Keratinocyte (primary cell): ENCODE data around the gene MYB. TPM values are rescaled to one million over a fixed set of nuclear protein-coding genes. Genes with fewer than 3 reads are reported as not detected.
A peak's percentile ranks its signal among the peaks of the same experiment; 100 is the strongest.

Experiments
- DNase-seq: peaks from one replicate; pipeline ENCODE4 v3.0.0-alpha.2; 2011; ENCODE audit warnings: low read depth, missing footprints, low spot score
- FAIRE-seq: peaks from 2 replicates; lab custom pipeline; 2011; peaks lifted over from hg19 to GRCh38; lab: Jason Lieb, UNC
- H2AFZ ChIP-seq: 2 replicates; pipeline ENCODE4 v1.6.0; 2012; ENCODE audit warnings: low read length, control low read depth, inconsistent platforms; ENCODE audit not compliant: control insufficient read depth
- H3K27ac ChIP-seq: 2 replicates; pipeline ENCODE4 v1.5.1; 2011; ENCODE audit warnings: low read length; ENCODE audit not compliant: control insufficient read depth, insufficient read depth
- H3K27me3 ChIP-seq: 3 replicates; pipeline ENCODE4 v1.6.0; 2011; ENCODE audit warnings: low read length; ENCODE audit not compliant: control insufficient read depth, insufficient read depth; ENCODE audit errors: extremely low read depth
- H3K36me3 ChIP-seq, 2 experiments: 2 replicates in 1 of 2; 3 replicates in 1 of 2; pipeline ENCODE4 v1.5.1; 2011; ENCODE audit warnings: low read length in 2 of 2, mild to moderate bottlenecking in 1 of 2; ENCODE audit not compliant: control insufficient read depth in 2 of 2, insufficient read depth in 2 of 2; ENCODE audit errors: extremely low read depth in 1 of 2
- H3K4me1 ChIP-seq: 3 replicates; pipeline ENCODE4 v1.5.1; 2011; ENCODE audit warnings: low read length; ENCODE audit not compliant: control insufficient read depth, insufficient read depth; ENCODE audit errors: extremely low read depth
- H3K4me2 ChIP-seq: 3 replicates; pipeline ENCODE4 v1.6.0; 2011; ENCODE audit warnings: low read depth, low read length; ENCODE audit not compliant: control insufficient read depth, insufficient read depth; ENCODE audit errors: extremely low read depth
- H3K4me3 ChIP-seq, 3 experiments: fragments of 200-600 bp in 1 of 3; sonication (generic) in 1 of 3; 2 replicates in 2 of 3; 3 replicates in 1 of 3; pipeline ENCODE4 v1.5.1; 2011 to 2016; ENCODE audit warnings: low read length in 3 of 3, mild to moderate bottlenecking in 3 of 3, control low read depth in 2 of 3, inconsistent platforms in 1 of 3, low read depth in 1 of 3, mixed read lengths in 1 of 3, mixed run types in 1 of 3, moderate library complexity in 1 of 3; ENCODE audit not compliant: control insufficient read depth in 2 of 3, insufficient read depth in 2 of 3; ENCODE audit errors: extremely low read depth in 1 of 3
- H3K79me2 ChIP-seq: 2 replicates; pipeline ENCODE4 v1.6.0; 2012; ENCODE audit warnings: low read length; ENCODE audit not compliant: control insufficient read depth, insufficient read depth
- H3K9ac ChIP-seq: 3 replicates; pipeline ENCODE4 v1.6.0; 2011; ENCODE audit warnings: low read length; ENCODE audit not compliant: control insufficient read depth, insufficient read depth; ENCODE audit errors: extremely low read depth
- H3K9me1 ChIP-seq: 3 replicates; pipeline ENCODE4 v1.6.0; 2011; ENCODE audit warnings: low read length; ENCODE audit not compliant: control insufficient read depth, insufficient read depth; ENCODE audit errors: extremely low read depth
- H3K9me3 ChIP-seq: 2 replicates; pipeline ENCODE4 v1.5.1; 2012; ENCODE audit warnings: low read depth, low read length; ENCODE audit not compliant: control insufficient read depth
- H4K20me1 ChIP-seq: 3 replicates; pipeline ENCODE4 v1.6.0; 2011; ENCODE audit warnings: low read length; ENCODE audit not compliant: control insufficient read depth, insufficient read depth; ENCODE audit errors: extremely low read depth
- EZH2 ChIP-seq: IDR thresholded peaks from one replicate; pipeline ENCODE4 v1.6.1; 2012; ENCODE audit warnings: inconsistent platforms, mild to moderate bottlenecking, low read length, moderate library complexity
- dilution Hi-C: fragments of 300-500 bp; cut with MboI; formaldehyde crosslinking; loops from one replicate; pipeline ENCODE4 v1.7.0; 2020; ENCODE audit warnings: low sequenced_read_pairs; ENCODE audit not compliant: extremely low pct_ligation_motif_present
- polyA plus RNA-seq, 5 experiments: library from polyadenylated mRNA; depleted of rRNA in 3 of 5; stranded (reverse) in 3 of 5; stranded (forward) in 1 of 5; unstranded in 1 of 5; fragments of >200 nt; gene quantifications; 1 replicate in 1 of 5; 2 replicates in 3 of 5; 3 replicates in 1 of 5; pipeline versions ENCODE4 v1.2.1 to v1.2.3, GENCODE V29; 2011 to 2012; ENCODE audit warnings: missing spikeins in 2 of 5, low read depth in 1 of 5, low replicate concordance in 1 of 5
- TF ChIP-seq, protein P1 (sequence below), 3 experiments: IDR thresholded peaks in 1 of 3; conservative IDR thresholded peaks in 1 of 3; optimal IDR thresholded peaks in 1 of 3; 2 replicates in 2 of 3; 3 replicates in 1 of 3; pipeline versions ENCODE3 to v1.5.1; 2011; ENCODE audit warnings: low read length in 3 of 3, mild to moderate bottlenecking in 3 of 3, moderate library complexity in 2 of 3, control low read depth in 1 of 3, inconsistent platforms in 1 of 3; ENCODE audit not compliant: insufficient read depth in 2 of 3; ENCODE audit errors: extremely low read depth in 1 of 3

Gene MYB
- polyA plus RNA-seq, 1 donor (not counting 4 experiments of a cell fraction or from before 2014, with no cell fraction given): 0.04 TPM

DNA sequence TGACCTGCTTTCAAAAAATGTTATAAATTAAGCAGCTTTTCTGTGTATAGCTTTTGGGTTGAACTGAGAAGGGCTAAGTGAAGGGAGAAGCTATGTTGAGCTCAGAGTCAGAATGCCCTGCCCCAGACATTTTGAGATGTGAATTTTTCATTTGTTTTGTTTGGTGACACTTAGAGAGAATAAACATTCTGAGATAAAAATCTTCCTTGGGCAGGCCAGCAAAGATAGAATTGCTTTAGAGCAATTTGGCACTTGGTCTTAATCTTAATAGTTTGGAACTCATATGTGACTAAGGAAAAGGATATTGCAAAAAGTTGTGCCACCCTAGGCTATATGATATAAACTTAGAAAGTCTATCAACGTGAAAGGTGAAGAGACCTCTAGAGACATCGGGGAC is 30.2 kb downstream of the MYB start:
- no peak for TF ChIP-seq EZH2
- H3K9me3 ChIP-seq: no peaks in the 10 kb centered on the region
- H3K4me2 ChIP-seq: no peak overlapping the region
- H2AFZ ChIP-seq: no peak overlapping the region
- H3K36me3 ChIP-seq: no peaks in the 10 kb centered on the region
- peaks cover 14% of the 10 kb centered on the region for H3K4me1 ChIP-seq
- no peaks in the 10 kb centered on the region for H3K27me3 ChIP-seq
- no peaks in the 10 kb centered on the region for H4K20me1 ChIP-seq
- no peak overlapping the region for H3K4me3 ChIP-seq
- no peak overlapping the region for H3K9ac ChIP-seq
- H3K9me1 ChIP-seq: no peaks in the 10 kb centered on the region
- no peak overlapping the region for H3K27ac ChIP-seq
- FAIRE-seq: no peak
- dilution Hi-C loops: no loop called here
- no peaks in the 10 kb centered on the region for H3K79me2 ChIP-seq
- no peak for DNase-seq

DNA sequence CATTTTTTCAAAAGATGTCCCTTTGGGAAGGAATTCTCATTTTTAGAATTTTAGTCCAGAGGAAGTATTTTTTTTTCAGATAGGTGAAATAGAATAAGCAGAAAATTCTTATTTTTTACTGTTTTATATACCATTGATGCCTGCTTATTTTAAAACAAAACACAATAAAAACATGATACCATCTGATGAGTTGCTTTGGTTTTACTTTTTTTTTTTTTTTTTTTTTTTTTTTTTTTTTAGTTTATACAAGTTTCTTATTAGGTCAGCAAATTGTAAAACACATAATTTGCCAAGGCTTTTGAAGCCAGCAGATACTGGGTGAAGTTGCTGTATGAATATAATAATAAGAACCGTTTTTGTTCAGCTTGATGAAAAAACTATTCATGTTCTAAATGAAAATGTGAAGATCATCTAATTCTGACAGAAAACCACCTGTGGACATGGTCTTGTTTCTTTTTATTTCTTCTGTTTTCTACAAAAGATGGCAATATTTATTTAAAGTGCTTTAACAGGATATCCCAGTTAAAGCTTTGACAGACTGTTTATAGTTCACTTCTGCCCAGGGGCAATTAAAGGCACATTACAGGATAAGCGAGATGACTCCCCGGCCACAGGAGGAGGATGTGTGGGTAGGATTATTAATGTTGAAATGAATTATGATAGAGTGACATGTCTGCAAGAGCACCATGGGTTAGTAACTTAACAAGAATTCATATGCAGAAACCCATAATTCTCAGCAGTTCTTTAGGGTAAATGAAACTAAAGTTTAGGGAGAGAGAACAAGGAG is 31.1 kb downstream of the MYB start:
- H3K9me1 ChIP-seq: no peaks in the 10 kb centered on the region
- no peaks in the 10 kb centered on the region for H3K79me2 ChIP-seq
- H3K27me3 ChIP-seq: no peaks in the 10 kb centered on the region
- TF ChIP-seq, protein P1, sequence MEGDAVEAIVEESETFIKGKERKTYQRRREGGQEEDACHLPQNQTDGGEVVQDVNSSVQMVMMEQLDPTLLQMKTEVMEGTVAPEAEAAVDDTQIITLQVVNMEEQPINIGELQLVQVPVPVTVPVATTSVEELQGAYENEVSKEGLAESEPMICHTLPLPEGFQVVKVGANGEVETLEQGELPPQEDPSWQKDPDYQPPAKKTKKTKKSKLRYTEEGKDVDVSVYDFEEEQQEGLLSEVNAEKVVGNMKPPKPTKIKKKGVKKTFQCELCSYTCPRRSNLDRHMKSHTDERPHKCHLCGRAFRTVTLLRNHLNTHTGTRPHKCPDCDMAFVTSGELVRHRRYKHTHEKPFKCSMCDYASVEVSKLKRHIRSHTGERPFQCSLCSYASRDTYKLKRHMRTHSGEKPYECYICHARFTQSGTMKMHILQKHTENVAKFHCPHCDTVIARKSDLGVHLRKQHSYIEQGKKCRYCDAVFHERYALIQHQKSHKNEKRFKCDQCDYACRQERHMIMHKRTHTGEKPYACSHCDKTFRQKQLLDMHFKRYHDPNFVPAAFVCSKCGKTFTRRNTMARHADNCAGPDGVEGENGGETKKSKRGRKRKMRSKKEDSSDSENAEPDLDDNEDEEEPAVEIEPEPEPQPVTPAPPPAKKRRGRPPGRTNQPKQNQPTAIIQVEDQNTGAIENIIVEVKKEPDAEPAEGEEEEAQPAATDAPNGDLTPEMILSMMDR (optimal IDR thresholded peaks at IDR 0.05 in 1 of 3, IDR thresholded peaks at IDR 0.05 in 1 of 3, conservative IDR thresholded peaks at IDR 0.05 in 1 of 3; ENCODE audit: extremely low read depth in 1 of 3, insufficient read depth in 2 of 3, low read length in 3 of 3): no peak
- no peak for TF ChIP-seq EZH2
- peak; percentile 28 for DNase-seq
- H3K4me2 ChIP-seq: peak overlapping the region; percentile 59
- no peak for FAIRE-seq
- H3K4me1 ChIP-seq: peaks cover 14% of the 10 kb centered on the region
- H3K36me3 ChIP-seq: no peaks in the 10 kb centered on the region
- no peak overlapping the region for H3K9ac ChIP-seq
- H4K20me1 ChIP-seq: no peaks in the 10 kb centered on the region
- no peak overlapping the region for H2AFZ ChIP-seq
- H3K4me3 ChIP-seq: peak overlapping the region in 1 of 3 experiments; percentile 19
- dilution Hi-C loops: no loop called here
- peak overlapping the region; percentile 7 for H3K27ac ChIP-seq
- H3K9me3 ChIP-seq: no peaks in the 10 kb centered on the region
